ENCODE data around the gene KRTAP27-1. TPM values are rescaled to one million over a fixed set of nuclear protein-coding genes. Genes with fewer than 3 reads are reported as not detected.
A peak's percentile ranks its signal among the peaks of the same experiment; 100 is the strongest.

KRTAP27-1 gene
- total and polyA plus RNA-seq, 8 donors, result not detected

DNA sequence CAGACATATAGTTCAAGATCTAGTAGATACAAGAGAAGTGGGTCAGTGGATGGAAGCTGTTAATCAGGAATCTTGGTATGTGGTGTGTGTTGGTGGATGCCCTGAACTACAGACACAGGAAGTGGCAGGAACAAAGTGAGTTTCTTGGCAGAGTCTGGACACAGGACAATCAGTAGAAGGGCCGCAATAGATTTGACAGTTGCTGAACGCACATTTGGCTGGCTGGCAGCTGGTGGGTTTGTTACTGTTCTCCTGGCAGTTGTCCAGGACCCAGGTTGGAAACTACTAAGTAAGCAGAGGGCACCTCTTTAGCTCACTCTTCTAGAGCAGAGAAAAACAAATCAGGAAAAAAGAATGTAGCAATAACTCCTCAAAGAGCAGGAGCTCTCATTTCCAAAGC lies 30.6 kb downstream of the KRTAP27-1 start:
- Histone ChIP-seq H3K4me1 (peaks cover 0 to 7% (median 5%) of the 10 kb centered on the region in 3 donors), H3K36me3 (no peaks in the 10 kb centered on the region), H3K27ac (no peak overlapping the region), H3K27me3 (no peaks in the 10 kb centered on the region), H3K4me3 (no peak overlapping the region), H3K9me3 (no peaks in the 10 kb centered on the region)
- ATAC-seq (peak; percentile 54 to 64 (median 60)), DNase-seq (peak in 5 of 6 donors; percentile 2 to 17 (median 14)), FAIRE-seq (no peak)
- WGBS, 2 donors, result 12 to 17% methylated on average over 2 of the region's 2 CpGs
- intact Hi-C loops (cut with DNase I), result no loop called here
- TF ChIP-seq, protein P1, sequence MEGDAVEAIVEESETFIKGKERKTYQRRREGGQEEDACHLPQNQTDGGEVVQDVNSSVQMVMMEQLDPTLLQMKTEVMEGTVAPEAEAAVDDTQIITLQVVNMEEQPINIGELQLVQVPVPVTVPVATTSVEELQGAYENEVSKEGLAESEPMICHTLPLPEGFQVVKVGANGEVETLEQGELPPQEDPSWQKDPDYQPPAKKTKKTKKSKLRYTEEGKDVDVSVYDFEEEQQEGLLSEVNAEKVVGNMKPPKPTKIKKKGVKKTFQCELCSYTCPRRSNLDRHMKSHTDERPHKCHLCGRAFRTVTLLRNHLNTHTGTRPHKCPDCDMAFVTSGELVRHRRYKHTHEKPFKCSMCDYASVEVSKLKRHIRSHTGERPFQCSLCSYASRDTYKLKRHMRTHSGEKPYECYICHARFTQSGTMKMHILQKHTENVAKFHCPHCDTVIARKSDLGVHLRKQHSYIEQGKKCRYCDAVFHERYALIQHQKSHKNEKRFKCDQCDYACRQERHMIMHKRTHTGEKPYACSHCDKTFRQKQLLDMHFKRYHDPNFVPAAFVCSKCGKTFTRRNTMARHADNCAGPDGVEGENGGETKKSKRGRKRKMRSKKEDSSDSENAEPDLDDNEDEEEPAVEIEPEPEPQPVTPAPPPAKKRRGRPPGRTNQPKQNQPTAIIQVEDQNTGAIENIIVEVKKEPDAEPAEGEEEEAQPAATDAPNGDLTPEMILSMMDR (IDR thresholded peaks at IDR 0.05), result no peak

- no peak for DNase-seq
- no peak for ATAC-seq
- no peaks in the 10 kb centered on the region for H3K9me3 ChIP-seq
- H3K4me3 ChIP-seq, result no peak overlapping the region
- WGBS, 2 donors, result 17 to 30% methylated on average over 1 of the region's 1 CpG
- H3K27ac ChIP-seq, result no peak overlapping the region
- no peak for FAIRE-seq
- peaks cover 0 to 7% (median 5%) of the 10 kb centered on the region in 3 donors for H3K4me1 ChIP-seq
- no peaks in the 10 kb centered on the region for H3K36me3 ChIP-seq
- intact Hi-C loops (cut with DNase I), result no loop called here
- H3K27me3 ChIP-seq, result no peaks in the 10 kb centered on the region
- TF ChIP-seq, protein P1 (IDR thresholded peaks at IDR 0.05), result no peak
Observed at GRCh38 chr21:30305136-30305535, 32.4 kb downstream of the KRTAP27-1 start.

DNA sequence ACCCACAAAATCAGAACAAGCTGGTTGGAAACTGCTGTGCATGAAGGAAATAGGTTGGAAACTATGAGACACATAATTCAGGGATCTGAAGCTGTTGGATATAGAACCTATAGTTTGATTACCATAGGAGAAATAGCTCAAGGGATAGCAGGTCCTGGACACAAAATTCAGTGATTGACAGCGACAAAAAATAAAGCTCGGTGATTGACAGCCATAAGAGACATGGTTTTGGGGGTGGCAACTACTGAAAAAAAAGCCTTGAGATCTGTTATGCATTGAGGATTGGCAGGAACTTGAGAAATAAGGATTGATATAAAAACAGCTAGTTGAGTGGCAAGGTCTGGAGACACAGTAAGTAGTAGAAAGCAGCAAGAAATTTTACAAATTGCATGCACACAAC lies 48.3 kb downstream of the KRTAP27-1 start, which contains the start of gene KRTAP25-1:
Gene KRTAP25-1, minus strand, starts transcription at position 300 of the 400 bp plus-strand sequence. Its CDS starts 24 bp downstream, at position 276.
- no peak for ATAC-seq
- no peak for DNase-seq
- Histone ChIP-seq H3K27ac (no peak within 1 kb of the TSS), H3K4me1 (no peaks in the 10 kb centered on the region), H3K4me3 (no peak within 1 kb of the TSS), H3K36me3 (no peaks in the 10 kb centered on the region), H3K9me3 (no peaks in the 10 kb centered on the region), H3K27me3 (no peaks in the 10 kb centered on the region)
- intact Hi-C loops (cut with DNase I), result no loop called here
- TF ChIP-seq, protein P1 (IDR thresholded peaks at IDR 0.05), result no peak
- 83 to 85% methylated on average over 2 of the region's 2 CpGs for WGBS, 2 donors
- FAIRE-seq, result no peak

Small RNAs within 50 kb of the gene (microRNA-seq; reads per million reads assigned to microRNA genes)
- gene MIR4327, result 0 reads per million in 2 donors

Other genes with a start within 250 kb of the KRTAP27-1 start
- gene CLDN17, start 170.9 kb downstream of the KRTAP27-1 start, total RNA-seq, result not detected
- not detected for gene CLDN17, start 170.9 kb downstream of the KRTAP27-1 start, polyA plus RNA-seq
- under 1 TPM in 3 of 6 donors, not detected in 3; 0.09 to 0.22 (median 0.13) TPM for gene CLDN8, start 121.6 kb downstream of the KRTAP27-1 start, total RNA-seq
- under 1 TPM in 1 of 2 donors, not detected in 1; 0.09 TPM for gene CLDN8, start 121.6 kb downstream of the KRTAP27-1 start, polyA plus RNA-seq
- not detected for gene KRTAP24-1, start 54.7 kb downstream of the KRTAP27-1 start, total RNA-seq
- not detected for gene KRTAP24-1, start 54.7 kb downstream of the KRTAP27-1 start, polyA plus RNA-seq
- gene KRTAP25-1, start 48.2 kb downstream of the KRTAP27-1 start, total RNA-seq, result not detected
- not detected for gene KRTAP25-1, start 48.2 kb downstream of the KRTAP27-1 start, polyA plus RNA-seq
- gene KRTAP26-1, start 17.4 kb downstream of the KRTAP27-1 start, total RNA-seq, result not detected
- gene KRTAP26-1, start 17.4 kb downstream of the KRTAP27-1 start, polyA plus RNA-seq, result not detected
- gene KRTAP23-1, start 10.9 kb upstream of the KRTAP27-1 start, total RNA-seq, result not detected
- gene KRTAP23-1, start 10.9 kb upstream of the KRTAP27-1 start, polyA plus RNA-seq, result not detected
- gene KRTAP13-2, start 34.6 kb upstream of the KRTAP27-1 start, total RNA-seq, result not detected
- gene KRTAP13-2, start 34.6 kb upstream of the KRTAP27-1 start, polyA plus RNA-seq, result not detected
- gene KRTAP13-1, start 58.3 kb upstream of the KRTAP27-1 start, total RNA-seq, result not detected
- gene KRTAP13-1, start 58.3 kb upstream of the KRTAP27-1 start, polyA plus RNA-seq, result not detected
- not detected for gene KRTAP13-3, start 88.2 kb upstream of the KRTAP27-1 start, total RNA-seq
- gene KRTAP13-3, start 88.2 kb upstream of the KRTAP27-1 start, polyA plus RNA-seq, result not detected
- not detected for gene KRTAP13-4, start 92.5 kb upstream of the KRTAP27-1 start, total RNA-seq
- not detected for gene KRTAP13-4, start 92.5 kb upstream of the KRTAP27-1 start, polyA plus RNA-seq
- gene KRTAP15-1, start 102.6 kb upstream of the KRTAP27-1 start, total RNA-seq, result not detected
- not detected for gene KRTAP15-1, start 102.6 kb upstream of the KRTAP27-1 start, polyA plus RNA-seq
- gene KRTAP19-1, start 142.7 kb upstream of the KRTAP27-1 start, total RNA-seq, result not detected
- not detected for gene KRTAP19-1, start 142.7 kb upstream of the KRTAP27-1 start, polyA plus RNA-seq
- gene KRTAP19-2, start 149.7 kb upstream of the KRTAP27-1 start, total RNA-seq, result not detected
- gene KRTAP19-2, start 149.7 kb upstream of the KRTAP27-1 start, polyA plus RNA-seq, result not detected
- not detected for gene KRTAP19-3, start 154.3 kb upstream of the KRTAP27-1 start, total RNA-seq
- not detected for gene KRTAP19-3, start 154.3 kb upstream of the KRTAP27-1 start, polyA plus RNA-seq
- gene KRTAP19-4, start 159.5 kb upstream of the KRTAP27-1 start, total RNA-seq, result not detected
- gene KRTAP19-4, start 159.5 kb upstream of the KRTAP27-1 start, polyA plus RNA-seq, result not detected
- gene KRTAP19-5, start 164.4 kb upstream of the KRTAP27-1 start, total RNA-seq, result not detected
- not detected for gene KRTAP19-5, start 164.4 kb upstream of the KRTAP27-1 start, polyA plus RNA-seq
- gene KRTAP19-6, start 204.2 kb upstream of the KRTAP27-1 start, total RNA-seq, result not detected
- not detected for gene KRTAP19-6, start 204.2 kb upstream of the KRTAP27-1 start, polyA plus RNA-seq
- gene KRTAP19-7, start 223.6 kb upstream of the KRTAP27-1 start, total RNA-seq, result not detected
- not detected for gene KRTAP19-7, start 223.6 kb upstream of the KRTAP27-1 start, polyA plus RNA-seq